Measurements from ENCODE around the gene SYTL3. TPM values are rescaled to one million over a fixed set of nuclear protein-coding genes. Genes with fewer than 3 reads are reported as not detected.

The SYTL3 gene
- total RNA-seq, 2 donors from 2014 or later = 1.3 to 1.8 TPM

DNA sequence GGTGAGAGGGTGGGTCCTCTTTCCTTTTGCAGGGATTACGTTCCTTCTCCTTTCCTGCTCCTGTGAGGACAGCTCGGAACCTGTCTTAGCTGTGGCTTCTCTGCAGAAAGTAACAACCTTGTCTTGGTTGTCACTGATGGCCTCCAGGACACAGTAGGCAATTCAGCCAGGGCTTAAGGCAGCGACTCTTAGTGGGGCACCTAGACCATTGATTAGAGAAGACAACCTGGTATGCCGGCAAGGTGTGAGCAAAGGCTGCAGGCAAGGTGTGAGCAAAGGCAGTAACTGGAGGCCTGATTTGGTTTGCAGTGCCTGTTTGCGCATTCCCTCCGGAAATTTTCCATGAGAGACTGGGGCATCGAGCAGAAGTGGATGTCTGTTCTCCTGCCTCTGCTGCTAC, 42.9 kb upstream of the SYTL3 start:
- Histone ChIP-seq H3K36me3 (replicated peaks in 1 of 2; ENCODE audit: insufficient read depth in 1 of 2, low read depth in 2 of 2) (peaks cover 0 to 19% of the 10 kb centered on the region in 2 donors), H3K27me3 (no peaks in the 10 kb centered on the region), H3K9me3 (no peaks in the 10 kb centered on the region), H3K27ac (no peak overlapping the region), H3K4me1 (peaks cover 27% of the 10 kb centered on the region), H3K4me3 (no peak overlapping the region)
- 82 to 90% methylated on average over 7 of the region's 7 CpGs for WGBS, 2 donors
- ATAC-seq (no peak), DNase-seq (no peak)
- TF ChIP-seq POLR2A (IDR thresholded peaks at IDR 0.05) = no peak
- TF ChIP-seq, protein P1, sequence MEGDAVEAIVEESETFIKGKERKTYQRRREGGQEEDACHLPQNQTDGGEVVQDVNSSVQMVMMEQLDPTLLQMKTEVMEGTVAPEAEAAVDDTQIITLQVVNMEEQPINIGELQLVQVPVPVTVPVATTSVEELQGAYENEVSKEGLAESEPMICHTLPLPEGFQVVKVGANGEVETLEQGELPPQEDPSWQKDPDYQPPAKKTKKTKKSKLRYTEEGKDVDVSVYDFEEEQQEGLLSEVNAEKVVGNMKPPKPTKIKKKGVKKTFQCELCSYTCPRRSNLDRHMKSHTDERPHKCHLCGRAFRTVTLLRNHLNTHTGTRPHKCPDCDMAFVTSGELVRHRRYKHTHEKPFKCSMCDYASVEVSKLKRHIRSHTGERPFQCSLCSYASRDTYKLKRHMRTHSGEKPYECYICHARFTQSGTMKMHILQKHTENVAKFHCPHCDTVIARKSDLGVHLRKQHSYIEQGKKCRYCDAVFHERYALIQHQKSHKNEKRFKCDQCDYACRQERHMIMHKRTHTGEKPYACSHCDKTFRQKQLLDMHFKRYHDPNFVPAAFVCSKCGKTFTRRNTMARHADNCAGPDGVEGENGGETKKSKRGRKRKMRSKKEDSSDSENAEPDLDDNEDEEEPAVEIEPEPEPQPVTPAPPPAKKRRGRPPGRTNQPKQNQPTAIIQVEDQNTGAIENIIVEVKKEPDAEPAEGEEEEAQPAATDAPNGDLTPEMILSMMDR (IDR thresholded peaks at IDR 0.05) = no peak
- intact Hi-C loops (cut with DNase I) = no loop called here

DNA sequence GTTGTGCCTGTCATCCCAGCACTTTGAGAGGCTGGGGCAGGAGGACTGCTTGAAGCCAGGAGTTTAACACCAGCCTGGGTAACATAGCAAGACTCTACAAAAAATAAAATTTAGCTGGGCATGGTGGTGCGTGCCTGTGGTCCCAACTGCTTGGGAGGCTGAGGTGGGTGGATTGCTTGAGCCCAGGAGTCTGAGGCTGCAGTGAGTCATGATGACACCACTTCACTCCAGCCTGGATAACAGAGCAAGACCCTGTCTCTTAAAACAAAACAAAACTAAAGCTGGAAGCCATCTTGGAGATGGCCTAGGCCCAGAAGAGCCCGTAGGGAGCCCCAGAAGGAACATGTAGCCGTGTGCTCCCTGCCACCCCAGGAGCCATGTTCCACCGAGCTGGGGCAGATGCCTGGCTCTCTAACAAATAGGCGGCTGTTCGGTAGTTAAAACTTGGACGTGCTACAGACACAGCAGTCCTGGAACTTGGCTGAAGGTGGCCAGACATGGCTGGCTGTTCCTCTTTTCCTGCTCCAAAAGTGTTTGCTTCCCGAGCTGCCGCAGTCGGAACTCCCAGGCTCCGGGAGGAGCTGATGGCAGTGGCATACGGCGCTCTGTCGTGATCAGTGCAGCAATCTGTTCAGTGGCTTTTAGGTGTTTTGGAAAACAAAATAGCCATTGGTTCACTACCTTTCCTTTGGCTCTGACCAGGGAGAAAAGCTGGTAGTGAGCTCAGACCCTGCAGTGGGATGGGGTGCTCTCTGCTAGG, 42.3 kb upstream of the SYTL3 start:
- Histone ChIP-seq H3K9me3 (no peaks in the 10 kb centered on the region), H3K27ac (no peak overlapping the region), H3K4me1 (peaks cover 27% of the 10 kb centered on the region), H3K36me3 (replicated peaks in 1 of 2; ENCODE audit: insufficient read depth in 1 of 2, low read depth in 2 of 2) (peaks cover 0 to 19% of the 10 kb centered on the region in 2 donors), H3K27me3 (no peaks in the 10 kb centered on the region), H3K4me3 (no peak overlapping the region)
- intact Hi-C loops (cut with DNase I) = no loop called here
- TF ChIP-seq, protein P1 (IDR thresholded peaks at IDR 0.05) = no peak
- TF ChIP-seq POLR2A (IDR thresholded peaks at IDR 0.05) = no peak
- 89 to 92% methylated on average over 14 of the region's 14 CpGs for WGBS, 2 donors
- no peak for DNase-seq
- no peak for ATAC-seq

DNA sequence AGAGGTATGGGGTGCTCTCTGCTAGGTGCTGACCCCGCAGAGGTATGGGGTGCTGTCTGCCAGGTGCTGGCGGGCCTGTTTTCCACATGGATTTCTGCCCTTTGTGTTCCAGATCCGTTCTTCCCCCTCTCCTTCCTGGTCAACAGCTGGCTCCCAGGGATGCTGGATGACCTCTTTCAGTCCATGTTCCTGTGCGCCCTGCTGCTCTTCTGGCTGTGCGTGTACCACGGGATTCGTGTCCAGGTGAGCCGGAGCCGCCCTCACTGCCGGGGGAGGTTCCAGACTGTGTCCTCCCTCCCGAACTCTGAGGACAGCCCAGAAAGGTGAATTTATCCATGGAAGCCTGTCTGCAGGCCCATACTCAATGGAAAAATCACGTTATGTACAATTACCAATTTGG, 41.6 kb upstream of the SYTL3 start:
- WGBS, 2 donors = 83 to 94% methylated on average over 12 of the region's 12 CpGs
- intact Hi-C loops (cut with DNase I) = no loop called here
- no peaks in the 10 kb centered on the region for H3K27me3 ChIP-seq
- no peak overlapping the region for H3K27ac ChIP-seq
- DNase-seq (no peak), ATAC-seq (no peak)
- H3K4me1 ChIP-seq = peaks cover 23% of the 10 kb centered on the region
- TF ChIP-seq, protein P1 (IDR thresholded peaks at IDR 0.05) = no peak
- no peak for TF ChIP-seq POLR2A (IDR thresholded peaks at IDR 0.05)
- H3K36me3 ChIP-seq (replicated peaks in 1 of 2; ENCODE audit: insufficient read depth in 1 of 2, low read depth in 2 of 2) = peaks cover 0 to 19% of the 10 kb centered on the region in 2 donors
- no peaks in the 10 kb centered on the region for H3K9me3 ChIP-seq
- H3K4me3 ChIP-seq = no peak overlapping the region

DNA sequence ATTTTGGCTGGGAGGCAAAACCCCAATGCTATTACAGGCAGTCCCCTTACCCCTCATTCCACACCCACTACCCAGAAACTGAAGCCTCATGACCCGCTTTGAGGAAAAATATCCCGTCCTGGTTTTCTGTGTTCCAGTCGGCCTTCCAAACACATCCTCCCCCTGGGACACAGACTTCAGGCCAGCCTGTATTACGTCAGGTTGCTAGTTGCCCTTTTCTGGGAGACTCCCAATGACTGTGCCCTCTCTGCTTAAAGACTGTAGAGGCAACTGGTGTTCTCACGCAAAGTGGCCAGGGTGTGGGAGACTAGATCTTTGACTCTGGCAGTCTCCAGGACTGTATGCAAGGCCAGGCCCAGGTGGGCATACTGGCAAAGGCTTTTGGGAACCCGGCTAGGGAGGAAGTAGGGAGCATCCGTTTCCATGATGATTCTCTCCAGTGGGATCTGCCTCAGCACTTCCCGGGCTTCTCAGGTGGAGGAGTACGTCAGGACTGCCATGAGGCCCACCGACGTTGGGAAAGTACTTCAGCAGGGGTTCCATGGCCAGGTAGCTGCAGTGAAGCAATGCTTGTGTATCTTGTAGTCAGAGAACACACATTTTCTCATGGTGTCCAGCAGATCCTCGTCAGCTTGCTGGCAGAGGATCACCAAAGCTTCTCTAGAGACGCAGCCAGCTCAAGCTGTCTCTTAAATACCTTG, 40.2 kb upstream of the SYTL3 start:
- no peak overlapping the region for H3K4me3 ChIP-seq
- no peak overlapping the region for H3K27ac ChIP-seq
- 92 to 96% methylated on average over 12 to 13 of the region's 13 CpGs for WGBS, 2 donors
- no peaks in the 10 kb centered on the region for H3K9me3 ChIP-seq
- TF ChIP-seq, protein P1 (IDR thresholded peaks at IDR 0.05) = no peak
- TF ChIP-seq POLR2A (IDR thresholded peaks at IDR 0.05) = no peak
- ATAC-seq (no peak), DNase-seq (no peak)
- peaks cover 11% of the 10 kb centered on the region for H3K4me1 ChIP-seq
- intact Hi-C loops (cut with DNase I) = no loop called here
- no peaks in the 10 kb centered on the region for H3K27me3 ChIP-seq
- H3K36me3 ChIP-seq (replicated peaks in 1 of 2; ENCODE audit: insufficient read depth in 1 of 2, low read depth in 2 of 2) = peaks cover 0 to 19% of the 10 kb centered on the region in 2 donors

All from body of pancreas (tissue), 4 donors.